KMS-11 (cell line): ENCODE results near the gene ATP8A2.

Experiments
- H2AFZ ChIP-seq: fragments of 200-600 bp; sonication (generic); 2 replicates; pipeline ENCODE4 v1.6.1; 2016; ENCODE audit warnings: antibody characterized with exemption, mixed run types, low read depth
- H3K27ac ChIP-seq: fragments of 200-600 bp; sonication (generic); 2 replicates; pipeline ENCODE4 v1.6.1; 2016; ENCODE audit warnings: mild to moderate bottlenecking, mixed run types
- H3K27me3 ChIP-seq: fragments of 200-600 bp; sonication (generic); 2 replicates; pipeline ENCODE4 v1.6.1; 2017; ENCODE audit warnings: mild to moderate bottlenecking, low read depth, mixed run types, moderate library complexity; ENCODE audit not compliant: insufficient read depth
- H3K36me3 ChIP-seq: fragments of 200-600 bp; sonication (generic); 2 replicates; pipeline ENCODE4 v1.6.1; 2017; ENCODE audit warnings: mild to moderate bottlenecking, mixed run types; ENCODE audit not compliant: insufficient read depth
- H3K4me1 ChIP-seq: fragments of 200-600 bp; sonication (generic); 2 replicates; pipeline ENCODE4 v1.6.1; 2016; ENCODE audit warnings: mild to moderate bottlenecking, low read depth, mixed run types; ENCODE audit not compliant: poor library complexity, severe bottlenecking
- H3K4me2 ChIP-seq: fragments of 200-600 bp; sonication (generic); 2 replicates; pipeline ENCODE4 v1.7.0; 2016; ENCODE audit warnings: mild to moderate bottlenecking, mixed run types
- H3K4me3 ChIP-seq: fragments of 200-600 bp; sonication (generic); IDR thresholded peaks from 2 replicates; pipeline ENCODE4 v1.6.1; 2017; ENCODE audit warnings: low read depth, low read length, mixed read lengths; ENCODE audit not compliant: insufficient read depth
- H3K79me2 ChIP-seq: fragments of 200-600 bp; sonication (generic); 2 replicates; pipeline ENCODE4 v1.6.1; 2016; ENCODE audit warnings: low read depth, mixed run types; ENCODE audit not compliant: insufficient read depth
- H3K9ac ChIP-seq: fragments of 200-600 bp; sonication (generic); 2 replicates; pipeline ENCODE4 v1.6.1; 2016; ENCODE audit warnings: mild to moderate bottlenecking, mixed run types
- H4K20me1 ChIP-seq: fragments of 200-600 bp; sonication (generic); 2 replicates; pipeline ENCODE4 v1.6.1; 2016; ENCODE audit warnings: mild to moderate bottlenecking, mixed run types; ENCODE audit not compliant: insufficient read depth
- TF ChIP-seq, protein P1 (sequence below): fragments of 200-600 bp; sonication (generic); conservative IDR thresholded peaks from 2 replicates; pipeline ENCODE4 v1.6.1; 2017; ENCODE audit warnings: low read depth, mild to moderate bottlenecking, antibody characterized with exemption, low read length, moderate library complexity, mixed read lengths

Gene ATP8A2

DNA sequence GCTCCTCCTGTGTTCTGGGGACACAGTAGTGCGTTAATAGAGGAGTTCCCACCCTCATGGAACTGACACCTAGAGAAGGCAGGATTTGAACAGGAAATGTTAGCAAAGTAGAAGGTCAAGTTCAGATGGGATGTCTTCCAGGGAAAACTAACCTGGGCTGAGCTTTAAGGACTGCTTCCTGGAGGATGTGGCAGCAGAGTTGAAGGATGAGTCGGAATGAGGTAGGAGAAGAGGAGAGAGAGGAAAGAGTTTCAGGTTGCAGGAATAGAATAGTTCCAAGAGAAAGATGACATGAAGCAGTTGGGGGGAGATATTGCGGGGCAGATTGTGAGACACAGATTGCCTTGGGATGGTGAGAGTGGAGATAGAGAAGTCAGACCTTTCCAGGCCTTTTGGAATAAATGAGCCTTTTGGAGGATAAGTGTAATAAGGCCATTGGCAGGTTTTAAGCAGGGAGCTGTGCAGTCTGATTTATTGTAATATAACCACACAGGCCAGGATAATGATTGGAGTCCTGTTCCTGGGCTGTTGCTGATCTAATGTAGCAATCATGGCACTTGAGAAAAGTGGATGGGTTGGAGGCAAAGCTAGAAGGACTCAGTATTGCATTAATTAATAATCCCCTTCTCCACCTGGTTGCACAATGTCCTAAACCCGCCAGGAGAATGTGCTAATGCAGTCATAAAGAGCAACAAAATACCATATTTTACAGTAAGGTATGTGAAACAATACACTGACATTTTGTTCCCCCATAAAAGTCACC lies 474.6 kb downstream of the ATP8A2 start:
- TF ChIP-seq, protein P1, sequence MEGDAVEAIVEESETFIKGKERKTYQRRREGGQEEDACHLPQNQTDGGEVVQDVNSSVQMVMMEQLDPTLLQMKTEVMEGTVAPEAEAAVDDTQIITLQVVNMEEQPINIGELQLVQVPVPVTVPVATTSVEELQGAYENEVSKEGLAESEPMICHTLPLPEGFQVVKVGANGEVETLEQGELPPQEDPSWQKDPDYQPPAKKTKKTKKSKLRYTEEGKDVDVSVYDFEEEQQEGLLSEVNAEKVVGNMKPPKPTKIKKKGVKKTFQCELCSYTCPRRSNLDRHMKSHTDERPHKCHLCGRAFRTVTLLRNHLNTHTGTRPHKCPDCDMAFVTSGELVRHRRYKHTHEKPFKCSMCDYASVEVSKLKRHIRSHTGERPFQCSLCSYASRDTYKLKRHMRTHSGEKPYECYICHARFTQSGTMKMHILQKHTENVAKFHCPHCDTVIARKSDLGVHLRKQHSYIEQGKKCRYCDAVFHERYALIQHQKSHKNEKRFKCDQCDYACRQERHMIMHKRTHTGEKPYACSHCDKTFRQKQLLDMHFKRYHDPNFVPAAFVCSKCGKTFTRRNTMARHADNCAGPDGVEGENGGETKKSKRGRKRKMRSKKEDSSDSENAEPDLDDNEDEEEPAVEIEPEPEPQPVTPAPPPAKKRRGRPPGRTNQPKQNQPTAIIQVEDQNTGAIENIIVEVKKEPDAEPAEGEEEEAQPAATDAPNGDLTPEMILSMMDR, result no peak
- Histone ChIP-seq H3K4me2 (peak overlapping the region; percentile 79), H3K9ac (peak overlapping the region; percentile 48), H4K20me1 (no peaks in the 10 kb centered on the region), H2AFZ (peak overlapping the region; percentile 32; the same call in 1 of the 2 replicates), H3K27me3 (no peaks in the 10 kb centered on the region), H3K36me3 (no peaks in the 10 kb centered on the region), H3K4me1 (peaks cover 68% of the 10 kb centered on the region), H3K27ac (peak overlapping the region; percentile 84), H3K4me3 (no peak overlapping the region), H3K79me2 (no peaks in the 10 kb centered on the region)

GRCh38 chr13:25847145-25847544 lies 475.4 kb downstream of the ATP8A2 start:
- TF ChIP-seq, protein P1, result no peak
- Histone ChIP-seq H3K27me3 (no peaks in the 10 kb centered on the region), H3K27ac (peak overlapping the region; percentile 84), H3K9ac (peak overlapping the region; percentile 48), H3K4me3 (no peak overlapping the region), H3K4me1 (peaks cover 68% of the 10 kb centered on the region), H4K20me1 (no peaks in the 10 kb centered on the region), H2AFZ (peak overlapping the region; percentile 32), H3K4me2 (peak overlapping the region; percentile 79), H3K79me2 (no peaks in the 10 kb centered on the region), H3K36me3 (no peaks in the 10 kb centered on the region)

- Histone ChIP-seq H3K36me3 (no peaks in the 10 kb centered on the region), H3K79me2 (no peaks in the 10 kb centered on the region), H3K4me1 (peaks cover 68% of the 10 kb centered on the region), H3K4me2 (peak overlapping the region; percentile 79), H3K9ac (no peak overlapping the region; the same call in 1 of the 2 replicates), H2AFZ (peak overlapping the region; percentile 32), H3K4me3 (no peak overlapping the region), H3K27me3 (no peaks in the 10 kb centered on the region), H3K27ac (peak overlapping the region; percentile 84), H4K20me1 (no peaks in the 10 kb centered on the region)
- TF ChIP-seq, protein P1, result no peak
These were observed 476.2 kb downstream of the ATP8A2 start for GRCh38 chr13:25847635-25848626.

DNA sequence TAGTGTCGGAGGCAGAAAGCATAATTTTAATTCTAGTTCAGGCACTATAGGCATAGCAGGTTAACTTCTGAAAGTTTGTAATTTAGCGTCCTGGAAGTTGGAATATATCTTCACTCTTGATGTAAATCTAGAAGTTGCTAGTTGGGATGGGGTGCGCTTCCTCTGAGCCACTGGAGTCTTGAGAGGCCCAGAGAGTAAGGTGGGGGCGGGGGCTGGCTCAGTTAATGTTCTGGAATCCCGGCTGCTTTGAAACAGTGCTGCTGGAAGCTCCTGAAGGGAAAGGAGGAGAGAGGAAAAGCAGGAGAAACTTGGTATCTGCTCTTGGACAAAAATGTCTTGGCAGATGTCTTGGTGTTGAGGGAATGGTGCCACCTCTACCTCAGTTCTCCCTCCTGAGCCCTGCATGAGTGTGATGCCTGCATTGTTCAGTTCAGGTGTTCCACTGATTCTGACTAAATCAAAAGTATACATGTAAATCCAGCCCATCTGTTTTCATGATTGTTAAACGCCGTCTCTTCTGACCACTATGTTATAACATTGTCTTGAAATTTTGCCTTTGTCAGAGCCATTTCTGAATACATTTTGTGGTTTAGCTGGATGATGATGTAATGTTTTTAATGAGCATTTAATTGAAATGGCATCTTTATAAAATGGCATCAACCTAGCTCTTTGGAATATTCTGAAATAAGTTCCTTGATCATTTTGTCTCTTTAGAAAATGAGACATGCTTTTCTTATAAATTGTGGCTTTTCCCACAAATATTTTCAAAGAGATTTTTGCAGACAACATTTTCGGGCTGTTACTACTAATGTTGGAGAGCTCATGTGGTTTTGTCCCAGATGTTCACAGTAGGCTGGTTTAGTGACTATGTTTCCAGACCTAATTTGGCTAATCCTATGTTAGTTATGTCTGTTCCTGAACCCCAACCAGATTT lies 477.3 kb downstream of the ATP8A2 start:
- H3K27ac ChIP-seq, result peak overlapping the region; percentile 84; the same call in 1 of the 2 replicates
- no peak overlapping the region for H3K9ac ChIP-seq

More for the DNA sequence above, 477.3 kb downstream of the ATP8A2 start:
- no peak overlapping the region for H3K4me3 ChIP-seq
- peaks cover 68% of the 10 kb centered on the region for H3K4me1 ChIP-seq
- no peaks in the 10 kb centered on the region for H3K79me2 ChIP-seq
- TF ChIP-seq, protein P1, result no peak
- no peak overlapping the region for H2AFZ ChIP-seq
- H3K36me3 ChIP-seq, result no peaks in the 10 kb centered on the region
- no peaks in the 10 kb centered on the region for H4K20me1 ChIP-seq
- no peaks in the 10 kb centered on the region for H3K27me3 ChIP-seq
- H3K4me2 ChIP-seq, result peak overlapping the region; percentile 79
